Measurements from ENCODE around the gene SDR42E2.
"Not testable (repeated sequence)": the region's sequence is repeated elsewhere in the genome, so short reads cannot be mapped to it uniquely, and the experiment has no call there.

Gene SDR42E2

DNA sequence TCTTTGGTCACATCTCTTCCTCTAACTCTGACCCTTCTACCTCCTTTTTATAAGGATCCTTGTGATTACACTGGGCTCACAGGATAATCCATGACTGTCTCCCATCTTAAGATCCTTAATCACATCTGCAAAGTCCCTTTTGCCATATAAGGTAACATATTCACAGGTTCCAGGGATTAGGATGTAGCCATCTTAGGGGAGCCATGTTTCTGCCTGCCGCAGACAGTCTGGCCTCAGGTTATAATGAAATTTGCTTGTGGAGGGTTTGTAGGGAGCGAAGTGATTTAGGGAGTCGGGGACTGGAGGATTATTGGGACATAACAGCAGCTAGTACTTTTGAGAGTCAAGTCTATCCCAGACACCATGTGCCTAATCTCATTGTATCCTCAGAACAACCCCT lies 51.5 kb downstream of the SDR42E2 start:
- DNase-seq (ENCODE audit: low spot score), result no peak

- DNase-seq (ENCODE audit: low spot score), result no peak
These were observed 52.1 kb downstream of the SDR42E2 start for GRCh38 chr16:22214402-22214801.

DNA sequence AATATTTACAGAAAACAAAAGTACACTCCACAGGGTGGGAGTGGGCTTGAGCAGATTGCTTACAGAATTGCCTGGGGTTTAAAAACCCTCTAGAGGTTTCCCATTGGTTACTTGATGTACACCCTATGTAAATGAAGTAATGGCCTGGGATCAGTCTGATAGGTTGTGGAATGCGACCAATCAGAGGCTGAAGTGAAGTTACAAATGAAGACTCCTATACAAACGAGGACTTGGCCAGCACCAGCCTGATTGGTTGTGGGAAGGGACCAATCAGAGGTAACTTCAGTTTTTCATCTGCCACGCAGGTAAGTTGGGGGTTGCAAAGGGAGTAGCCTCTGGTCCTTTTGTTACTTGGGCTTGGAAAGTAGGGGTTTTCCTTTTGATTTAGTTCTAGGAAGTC lies 52.6 kb downstream of the SDR42E2 start:
- DNase-seq (ENCODE audit: low spot score), result no peak

- no peak for DNase-seq (ENCODE audit: low spot score)
These were observed 54.0 kb downstream of the SDR42E2 start for GRCh38 chr16:22216191-22216831.

GRCh38 chr16:22216832-22217225 lies 54.5 kb downstream of the SDR42E2 start:
- not testable (repeated sequence) for DNase-seq (ENCODE audit: low spot score)

DNA sequence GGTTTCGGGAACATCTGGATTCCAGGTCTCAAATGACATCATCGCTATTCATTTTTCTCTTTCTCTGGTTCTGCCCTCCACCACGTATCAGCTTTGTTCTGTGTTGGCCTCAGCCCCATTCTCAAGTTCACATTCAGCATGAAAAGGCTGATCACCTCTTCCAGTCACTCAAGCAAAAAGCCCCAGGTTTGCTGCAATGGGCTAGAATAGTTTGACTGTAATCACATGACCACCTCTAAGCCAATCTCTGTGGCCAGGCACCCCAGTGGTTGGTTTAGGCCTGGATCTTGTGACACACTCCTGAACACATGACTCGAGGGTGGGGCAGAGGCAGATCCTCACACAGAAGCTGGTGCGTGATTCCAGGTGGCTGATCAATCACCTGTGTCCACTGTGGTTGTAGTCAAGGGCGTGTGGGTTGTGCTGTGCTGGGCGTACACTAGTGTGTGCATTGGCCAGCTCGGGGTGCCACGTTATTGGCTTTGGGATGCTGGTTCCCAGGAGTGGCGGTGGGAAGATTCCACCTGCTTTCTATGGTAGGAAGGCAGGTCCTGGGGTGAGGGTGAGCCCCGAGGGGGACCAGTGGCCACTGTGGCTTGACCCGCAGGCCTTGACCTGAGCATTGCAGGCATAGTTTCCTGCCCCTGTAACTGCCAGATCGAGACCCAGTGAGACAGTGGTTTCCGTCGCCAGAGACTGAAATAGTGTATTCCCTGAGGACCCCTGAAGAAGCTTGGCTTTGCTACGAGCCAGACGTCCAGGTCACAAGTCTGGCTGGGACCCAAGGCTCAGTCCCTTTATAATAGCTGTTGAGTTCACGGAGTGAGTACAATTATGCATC lies 55.8 kb downstream of the SDR42E2 start:
- DNase-seq (ENCODE audit: low spot score), result no peak

- DNase-seq (ENCODE audit: low spot score), result no peak
These were observed 57.2 kb downstream of the SDR42E2 start for GRCh38 chr16:22219389-22220068.

- DNase-seq (ENCODE audit: low spot score), result no peak
These were observed 57.7 kb downstream of the SDR42E2 start for GRCh38 chr16:22220069-22220440.

DNA sequence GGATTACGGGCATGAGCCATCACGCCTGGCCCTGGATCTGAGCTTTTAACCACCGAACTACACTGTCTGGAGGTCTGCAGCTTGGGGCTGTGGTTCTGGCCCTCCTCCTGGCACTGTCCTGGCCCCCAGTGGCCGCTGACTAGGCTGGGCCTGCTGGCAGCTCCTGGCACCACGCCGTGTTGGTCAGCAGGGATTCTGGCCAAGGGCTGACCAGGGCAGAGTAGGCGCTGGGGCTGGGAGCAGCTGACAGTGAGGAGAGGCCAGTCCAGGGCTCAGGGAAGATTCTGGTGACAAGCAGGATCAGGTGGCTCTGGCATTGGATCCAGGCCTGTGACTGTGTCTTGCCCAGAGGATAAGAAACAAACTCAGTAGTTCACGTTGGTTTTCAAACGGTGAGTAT lies 58.4 kb downstream of the SDR42E2 start:
- peak; percentile 72 for DNase-seq (ENCODE audit: low spot score)

- DNase-seq (ENCODE audit: low spot score), result no peak
These were observed 59.7 kb downstream of the SDR42E2 start for GRCh38 chr16:22222006-22222405.

GRCh38 chr16:22222998-22223397 lies 60.7 kb downstream of the SDR42E2 start:
- DNase-seq (ENCODE audit: low spot score), result no peak

GRCh38 chr16:22225060-22225459 lies 62.8 kb downstream of the SDR42E2 start:
- DNase-seq (ENCODE audit: low spot score), result no peak

- DNase-seq (ENCODE audit: low spot score), result no peak
These were observed 67.6 kb downstream of the SDR42E2 start for GRCh38 chr16:22229889-22230288.

GRCh38 chr16:22232277-22233036 lies 70.2 kb downstream of the SDR42E2 start:
- no peak for DNase-seq (ENCODE audit: low spot score)

DNA sequence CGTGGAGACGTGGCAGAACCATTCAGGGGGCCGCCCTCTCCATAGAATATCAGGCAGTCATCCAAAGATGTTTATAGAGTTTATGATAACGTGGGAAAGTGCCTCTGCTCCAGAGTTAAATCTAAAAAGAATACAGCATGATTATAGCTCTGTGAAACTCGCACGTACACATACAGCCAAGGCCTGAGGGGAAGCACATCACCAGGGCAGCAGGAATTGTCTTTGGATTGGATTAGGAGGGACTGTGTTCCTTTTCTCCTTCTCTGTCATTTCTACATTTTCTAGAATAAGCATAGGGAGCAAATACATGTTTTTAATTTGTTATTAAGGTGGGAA lies 70.7 kb downstream of the SDR42E2 start:
- DNase-seq (ENCODE audit: low spot score), result no peak

GRCh38 chr16:22235839-22236745 lies 73.8 kb downstream of the SDR42E2 start:
- no peak for DNase-seq (ENCODE audit: low spot score)

GRCh38 chr16:22239131-22239805 lies 77.0 kb downstream of the SDR42E2 start:
- DNase-seq (ENCODE audit: low spot score), result no peak

DNA sequence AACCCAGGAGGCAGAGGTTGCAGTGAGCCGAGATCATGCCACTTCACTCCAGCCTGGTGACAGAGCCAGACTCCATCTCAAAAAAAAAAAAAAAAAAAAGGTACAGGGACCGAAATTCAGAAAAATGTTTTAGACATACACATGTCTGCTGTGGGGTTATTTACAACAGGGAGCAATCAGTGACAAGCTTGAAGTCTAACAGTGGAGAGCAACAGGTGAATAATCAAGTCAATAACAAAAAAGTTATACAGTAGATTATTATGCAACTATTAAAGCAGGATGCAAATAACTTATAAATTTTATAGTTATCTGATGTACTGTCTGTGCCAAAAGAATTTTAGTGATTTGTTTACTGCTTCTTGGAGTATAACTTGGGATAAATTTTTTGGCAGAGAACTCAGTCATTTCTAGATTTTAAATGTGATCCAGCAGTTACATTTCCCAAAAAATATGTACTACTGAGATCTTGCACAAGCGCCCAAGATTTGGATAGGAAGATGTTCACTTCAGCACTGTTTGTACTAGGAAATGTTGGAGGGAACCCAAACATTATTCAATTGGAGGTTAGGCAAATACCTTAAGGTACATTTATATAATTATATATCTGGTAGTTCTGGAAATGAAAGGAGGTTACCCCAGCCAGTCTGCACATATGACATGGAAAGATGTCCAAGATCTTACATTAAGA lies 77.9 kb downstream of the SDR42E2 start:
- DNase-seq (ENCODE audit: low spot score), result no peak

Data from pons (tissue), 1 donor.